ENCODE data around the gene VIPR1. TPM values are rescaled to one million over a fixed set of nuclear protein-coding genes. Genes with fewer than 3 reads are reported as not detected.

VIPR1 gene
- polyA plus RNA-seq, 1 of the 3 experiments (the other 2 are of a cell fraction), result not detected

- H3K36me3 ChIP-seq (replicated peaks in 1 of 2; ENCODE audit: control insufficient read depth in 1 of 2, insufficient read depth in 2 of 2, low read length in 1 of 2), result no peaks in the 10 kb centered on the region
- ChIA-PET POLR2A (interaction anchor here (1.2 kb wide), 1 partner anchor 9 kb away, joined by 4 read pairs; the partner anchor contains the start of gene VIPR1), CTCF (interaction anchor here (0.5 to 3.0 kb wide), 3 partner anchors 8 to 234 kb away, joined by 3 to 9 read pairs (median 3); partner anchors contain the start of gene VIPR1)
- H3K27ac ChIP-seq (ENCODE audit: low read depth in 2 of 2, low read length in 1 of 2), result no peak overlapping the region
- TF ChIP-seq EP300 (IDR thresholded peaks at IDR 0.05; ENCODE audit: borderline replicate concordance in 1 of 2, low read depth in 1 of 2, low read length in 1 of 2) (no peak), GATA2 (CRISPR knock-in tag; IDR thresholded peaks at IDR 0.05) (no peak), POLR2AphosphoS5 (IDR thresholded peaks at IDR 0.05; ENCODE audit: low read depth, low read length) (no peak), NFIC (IDR thresholded peaks at IDR 0.05; ENCODE audit: borderline replicate concordance) (no peak), SIN3A (IDR thresholded peaks at IDR 0.05; ENCODE audit: borderline replicate concordance, low read depth, low read length) (no peak), CTCF (IDR thresholded peaks at IDR 0.05) (no peak), TCF12 (IDR thresholded peaks at IDR 0.05) (no peak), EZH2phosphoT487 (IDR thresholded peaks at IDR 0.05; ENCODE audit: borderline replicate concordance, low read depth) (no peak), JUND (IDR thresholded peaks at IDR 0.05) (no peak), NRF1 (IDR thresholded peaks at IDR 0.05; ENCODE audit: low read depth, low read length) (no peak), TAF1 (IDR thresholded peaks at IDR 0.05; ENCODE audit: borderline replicate concordance, low read depth, low read length) (no peak), FOXM1 (IDR thresholded peaks at IDR 0.05; ENCODE audit: low read depth) (no peak), RXRA (IDR thresholded peaks at IDR 0.05; ENCODE audit: borderline replicate concordance, low read depth) (no peak), RAD21 (IDR thresholded peaks at IDR 0.05; ENCODE audit: low read length) (no peak), TEAD4 (IDR thresholded peaks at IDR 0.05; ENCODE audit: borderline replicate concordance, insufficient read depth) (no peak), REST (IDR thresholded peaks at IDR 0.05; ENCODE audit: low read depth, low read length) (no peak)
- TF ChIP-seq, protein P1, sequence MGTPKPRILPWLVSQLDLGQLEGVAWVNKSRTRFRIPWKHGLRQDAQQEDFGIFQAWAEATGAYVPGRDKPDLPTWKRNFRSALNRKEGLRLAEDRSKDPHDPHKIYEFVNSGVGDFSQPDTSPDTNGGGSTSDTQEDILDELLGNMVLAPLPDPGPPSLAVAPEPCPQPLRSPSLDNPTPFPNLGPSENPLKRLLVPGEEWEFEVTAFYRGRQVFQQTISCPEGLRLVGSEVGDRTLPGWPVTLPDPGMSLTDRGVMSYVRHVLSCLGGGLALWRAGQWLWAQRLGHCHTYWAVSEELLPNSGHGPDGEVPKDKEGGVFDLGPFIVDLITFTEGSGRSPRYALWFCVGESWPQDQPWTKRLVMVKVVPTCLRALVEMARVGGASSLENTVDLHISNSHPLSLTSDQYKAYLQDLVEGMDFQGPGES (IDR thresholded peaks at IDR 0.05; ENCODE audit: low read depth, low read length), result no peak
- no peaks in the 10 kb centered on the region for H3K9me3 ChIP-seq
- H3K4me3 ChIP-seq (ENCODE audit: low read depth in 2 of 2, low read length in 1 of 2), result no peak overlapping the region
- H3F3A ChIP-seq (replicated peaks; ENCODE audit: insufficient read depth), result no peaks in the 10 kb centered on the region
- H3K9ac ChIP-seq, result no peak overlapping the region
- no peaks in the 10 kb centered on the region for H3K9me2 ChIP-seq
- no peak for DNase-seq
- H3K27me3 ChIP-seq (ENCODE audit: insufficient read depth), result peaks cover 3% of the 10 kb centered on the region; the same call in 1 of the 2 replicates
- H3K79me2 ChIP-seq (ENCODE audit: insufficient read depth), result no peaks in the 10 kb centered on the region
- WGBS (ENCODE audit: low lambda C conversion rate), result 15% methylated on average over 2 of the region's 4 CpGs
- no peak overlapping the region for H3K4me2 ChIP-seq
- no peak overlapping the region for H2AFZ ChIP-seq (ENCODE audit: low read depth)
- H4K20me1 ChIP-seq (ENCODE audit: insufficient read depth), result no peaks in the 10 kb centered on the region
- H3K4me1 ChIP-seq (ENCODE audit: control insufficient read depth in 1 of 2, insufficient read depth in 2 of 2, low read depth in 1 of 2, low read length in 1 of 2), result no peaks in the 10 kb centered on the region
Measured at GRCh38 chr3:42510325-42510724, 7.9 kb downstream of the VIPR1 start.

Data from SK-N-SH (cell line).